Progenitor cell of endocrine pancreas (in vitro differentiated cells): ENCODE results near the gene IHH. TPM values are rescaled to one million over a fixed set of nuclear protein-coding genes. Genes with fewer than 3 reads are reported as not detected.
A peak's percentile ranks its signal among the peaks of the same experiment; 100 is the strongest.

ENCODE experiments used
- DNase-seq: peaks from one replicate; pipeline ENCODE4 v3.0.0; 2021; ENCODE audit warnings: low spot score; ENCODE audit not compliant: unreplicated experiment
- H3K27ac Mint-ChIP-seq: 2 replicates; pipeline ENCODE4 v1.8.0; 2021; ENCODE audit warnings: mild to moderate bottlenecking, moderate library complexity, mixed read lengths
- H3K27me3 Mint-ChIP-seq: 2 replicates; pipeline ENCODE4 v1.8.0; 2021; ENCODE audit warnings: mixed read lengths
- H3K36me3 Mint-ChIP-seq: 2 replicates; pipeline ENCODE4 v1.8.0; 2022; ENCODE audit warnings: mixed read lengths; ENCODE audit not compliant: insufficient read depth
- H3K4me1 Mint-ChIP-seq: 2 replicates; pipeline ENCODE4 v1.8.0; 2021; ENCODE audit warnings: low read depth, mixed read lengths
- H3K4me3 Mint-ChIP-seq: 2 replicates; pipeline ENCODE4 v1.8.0; 2021; ENCODE audit warnings: low read depth, mild to moderate bottlenecking, moderate library complexity, mixed read lengths
- H3K9me3 Mint-ChIP-seq: 2 replicates; pipeline ENCODE4 v1.8.0; 2021; ENCODE audit warnings: low read depth, mixed read lengths
- total RNA-seq: library from RNA; stranded (reverse); gene quantifications from 2 replicates; pipeline ENCODE4 v1.2.1, GENCODE V29; 2021
- TF ChIP-seq, protein P1 (sequence below): fragments of 200-600 bp; sonication (generic); IDR thresholded peaks from one replicate; pipeline ENCODE4 v1.5.0; 2021; ENCODE audit warnings: antibody characterized with exemption, mild to moderate bottlenecking; ENCODE audit not compliant: unreplicated experiment

The IHH gene
- total RNA-seq, 1 donor from 2014 or later, result 17.3 TPM

DNA sequence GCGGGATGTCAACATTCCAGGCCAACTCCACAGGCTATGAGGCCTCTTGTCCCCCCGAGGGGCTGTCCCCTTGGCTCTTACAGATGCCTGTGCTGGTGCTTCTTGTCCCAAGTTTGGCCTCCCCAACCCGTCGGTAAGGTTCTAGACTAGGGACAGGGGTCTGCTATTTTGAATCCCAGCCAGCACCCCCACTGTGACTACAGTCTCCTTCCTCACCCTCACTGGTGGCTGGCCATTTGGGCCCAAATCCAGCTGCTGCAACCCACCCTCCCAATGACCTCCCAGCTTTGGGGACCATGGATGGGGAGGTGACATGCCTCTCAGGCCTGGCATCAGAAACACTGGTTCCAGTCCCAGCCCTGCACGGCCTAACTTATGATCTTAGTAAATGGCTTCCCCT, 38.1 kb downstream of the IHH start:
- no peak overlapping the region for H3K27ac Mint-ChIP-seq
- DNase-seq, result no peak
- peaks cover 51% of the 10 kb centered on the region for H3K27me3 Mint-ChIP-seq
- no peaks in the 10 kb centered on the region for H3K4me1 Mint-ChIP-seq
- no peaks in the 10 kb centered on the region for H3K9me3 Mint-ChIP-seq
- TF ChIP-seq, protein P1, sequence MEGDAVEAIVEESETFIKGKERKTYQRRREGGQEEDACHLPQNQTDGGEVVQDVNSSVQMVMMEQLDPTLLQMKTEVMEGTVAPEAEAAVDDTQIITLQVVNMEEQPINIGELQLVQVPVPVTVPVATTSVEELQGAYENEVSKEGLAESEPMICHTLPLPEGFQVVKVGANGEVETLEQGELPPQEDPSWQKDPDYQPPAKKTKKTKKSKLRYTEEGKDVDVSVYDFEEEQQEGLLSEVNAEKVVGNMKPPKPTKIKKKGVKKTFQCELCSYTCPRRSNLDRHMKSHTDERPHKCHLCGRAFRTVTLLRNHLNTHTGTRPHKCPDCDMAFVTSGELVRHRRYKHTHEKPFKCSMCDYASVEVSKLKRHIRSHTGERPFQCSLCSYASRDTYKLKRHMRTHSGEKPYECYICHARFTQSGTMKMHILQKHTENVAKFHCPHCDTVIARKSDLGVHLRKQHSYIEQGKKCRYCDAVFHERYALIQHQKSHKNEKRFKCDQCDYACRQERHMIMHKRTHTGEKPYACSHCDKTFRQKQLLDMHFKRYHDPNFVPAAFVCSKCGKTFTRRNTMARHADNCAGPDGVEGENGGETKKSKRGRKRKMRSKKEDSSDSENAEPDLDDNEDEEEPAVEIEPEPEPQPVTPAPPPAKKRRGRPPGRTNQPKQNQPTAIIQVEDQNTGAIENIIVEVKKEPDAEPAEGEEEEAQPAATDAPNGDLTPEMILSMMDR, result no peak
- H3K4me3 Mint-ChIP-seq, result no peak overlapping the region
- H3K36me3 Mint-ChIP-seq, result no peaks in the 10 kb centered on the region

DNA sequence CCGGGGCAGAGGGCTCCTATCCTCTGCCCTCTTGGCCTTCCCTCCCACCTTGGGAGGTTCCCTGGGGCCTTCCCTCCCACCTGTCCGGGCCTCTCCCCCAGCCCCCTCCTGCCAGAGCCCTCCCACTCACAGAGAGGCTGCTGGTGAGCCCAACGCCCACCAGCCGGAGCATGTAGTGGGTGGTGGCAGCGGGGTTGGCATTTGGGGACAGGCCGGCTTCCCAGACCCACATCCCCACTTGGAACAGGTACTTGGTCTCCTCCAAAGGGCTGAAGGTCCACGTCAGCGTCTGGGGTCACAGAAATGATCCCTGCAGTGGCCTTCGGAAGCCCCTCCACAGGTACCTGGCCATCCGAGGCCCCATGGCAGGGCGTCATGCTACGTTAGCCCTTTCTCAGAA, 38.7 kb downstream of the IHH start:
- Mint-ChIP-seq H3K9me3 (no peaks in the 10 kb centered on the region), H3K4me3 (no peak overlapping the region), H3K27ac (no peak overlapping the region), H3K36me3 (no peaks in the 10 kb centered on the region), H3K27me3 (peaks cover 50% of the 10 kb centered on the region), H3K4me1 (no peaks in the 10 kb centered on the region)
- no peak for DNase-seq
- TF ChIP-seq, protein P1, result no peak

DNA sequence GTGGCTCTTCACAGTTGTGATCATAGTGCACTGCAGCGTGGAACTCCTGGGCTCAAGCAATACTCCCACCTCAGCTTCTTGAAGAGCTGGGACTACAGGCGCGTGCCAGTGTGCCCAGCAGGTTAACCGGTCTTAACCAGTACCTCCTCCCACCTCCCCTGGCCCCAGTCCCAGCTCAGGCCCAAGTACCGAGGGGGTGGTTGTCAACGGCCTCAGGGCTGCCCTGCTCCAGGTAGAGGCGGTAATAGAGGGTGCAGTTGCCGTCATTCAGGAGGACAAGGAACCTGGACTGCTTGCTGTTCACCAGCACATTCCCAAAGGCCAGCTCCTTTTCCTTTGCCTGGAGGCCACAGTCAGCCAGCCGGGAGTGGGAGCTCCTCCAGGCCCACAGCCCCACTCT, 39.1 kb downstream of the IHH start:
- Mint-ChIP-seq H3K4me3 (no peak overlapping the region), H3K36me3 (no peaks in the 10 kb centered on the region), H3K27ac (no peak overlapping the region), H3K27me3 (peaks cover 48% of the 10 kb centered on the region), H3K9me3 (no peaks in the 10 kb centered on the region), H3K4me1 (no peaks in the 10 kb centered on the region)
- TF ChIP-seq, protein P1, result no peak
- DNase-seq, result no peak

- peaks cover 47% of the 10 kb centered on the region for H3K27me3 Mint-ChIP-seq
- H3K9me3 Mint-ChIP-seq, result no peaks in the 10 kb centered on the region
- TF ChIP-seq, protein P1, result no peak
- no peaks in the 10 kb centered on the region for H3K36me3 Mint-ChIP-seq
- no peak overlapping the region for H3K4me3 Mint-ChIP-seq
- no peaks in the 10 kb centered on the region for H3K4me1 Mint-ChIP-seq
- peak overlapping the region; percentile 34 for H3K27ac Mint-ChIP-seq
- no peak for DNase-seq
Observed at GRCh38 chr2:219020604-219021365, 39.9 kb downstream of the IHH start.

GRCh38 chr2:219019436-219019835, 41.3 kb downstream of the IHH start:
- Mint-ChIP-seq H3K27me3 (peaks cover 50% of the 10 kb centered on the region), H3K27ac (no peak overlapping the region), H3K4me3 (no peak overlapping the region)

More at GRCh38 chr2:219019436-219019835, 41.3 kb downstream of the IHH start:
- TF ChIP-seq, protein P1, result no peak
- Mint-ChIP-seq H3K4me1 (no peaks in the 10 kb centered on the region), H3K9me3 (no peaks in the 10 kb centered on the region), H3K36me3 (no peaks in the 10 kb centered on the region)
- no peak for DNase-seq
